NOMO-1 (cell line): ENCODE results near the gene PRKCSH.
A peak's percentile ranks its signal among the peaks of the same experiment; 100 is the strongest.
"Not testable (repeated sequence)": the region's sequence is repeated elsewhere in the genome, so short reads cannot be mapped to it uniquely, and the experiment has no call there.

ENCODE experiments used
- DNase-seq, 2 experiments: peaks; one replicate each; lab custom pipeline; 2025; ENCODE audit not compliant: unreplicated experiment in 2 of 2; lab: John Stamatoyannopoulos, UW

Gene PRKCSH

DNA sequence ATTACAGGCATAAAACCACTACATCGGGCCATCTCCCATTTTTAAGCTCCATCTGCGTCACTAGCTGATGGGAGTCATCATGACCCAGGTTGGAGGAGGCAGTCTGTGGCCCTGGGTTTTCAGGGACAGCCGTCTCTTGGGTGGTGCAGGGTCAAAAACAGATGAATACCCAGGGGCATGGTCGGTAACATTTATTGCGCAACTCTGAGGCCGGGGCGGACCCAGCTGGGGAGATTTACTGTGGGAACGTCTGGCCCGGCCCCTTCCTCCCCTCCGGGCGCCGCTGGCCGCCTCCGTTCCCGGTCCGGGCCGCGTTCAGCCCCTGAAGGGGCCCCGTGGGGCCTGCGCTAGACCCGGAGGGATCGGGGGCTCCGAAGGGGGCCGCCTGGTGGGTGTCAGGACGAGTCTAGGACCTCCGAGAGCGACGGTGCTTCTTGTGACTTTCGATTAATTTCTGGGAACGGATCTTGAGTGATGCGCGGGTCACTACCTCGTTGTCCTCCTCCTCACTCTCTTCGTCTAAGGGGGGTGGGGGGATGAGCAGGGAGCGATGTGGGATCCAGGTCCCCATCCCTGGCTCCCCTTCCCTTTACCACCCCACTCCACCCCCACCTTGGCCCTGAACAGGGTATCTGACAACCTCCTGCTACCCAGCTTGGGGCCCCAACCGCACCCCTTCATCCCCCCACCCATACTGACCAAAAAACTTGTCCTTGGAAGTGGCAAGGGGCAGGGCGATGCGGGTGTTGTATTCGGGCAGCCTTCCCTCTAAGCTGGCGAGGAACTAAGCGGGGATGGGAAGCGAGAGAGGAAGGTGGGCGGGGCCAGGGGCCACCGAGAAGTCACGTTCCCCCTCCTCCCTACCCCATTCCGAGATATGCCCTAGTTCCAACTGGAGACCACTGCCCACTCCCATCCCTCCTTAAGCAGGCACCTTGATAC is 14.7 kb upstream of the PRKCSH start:
- peak in 1 of 2 experiments; percentile 38 for DNase-seq

DNA sequence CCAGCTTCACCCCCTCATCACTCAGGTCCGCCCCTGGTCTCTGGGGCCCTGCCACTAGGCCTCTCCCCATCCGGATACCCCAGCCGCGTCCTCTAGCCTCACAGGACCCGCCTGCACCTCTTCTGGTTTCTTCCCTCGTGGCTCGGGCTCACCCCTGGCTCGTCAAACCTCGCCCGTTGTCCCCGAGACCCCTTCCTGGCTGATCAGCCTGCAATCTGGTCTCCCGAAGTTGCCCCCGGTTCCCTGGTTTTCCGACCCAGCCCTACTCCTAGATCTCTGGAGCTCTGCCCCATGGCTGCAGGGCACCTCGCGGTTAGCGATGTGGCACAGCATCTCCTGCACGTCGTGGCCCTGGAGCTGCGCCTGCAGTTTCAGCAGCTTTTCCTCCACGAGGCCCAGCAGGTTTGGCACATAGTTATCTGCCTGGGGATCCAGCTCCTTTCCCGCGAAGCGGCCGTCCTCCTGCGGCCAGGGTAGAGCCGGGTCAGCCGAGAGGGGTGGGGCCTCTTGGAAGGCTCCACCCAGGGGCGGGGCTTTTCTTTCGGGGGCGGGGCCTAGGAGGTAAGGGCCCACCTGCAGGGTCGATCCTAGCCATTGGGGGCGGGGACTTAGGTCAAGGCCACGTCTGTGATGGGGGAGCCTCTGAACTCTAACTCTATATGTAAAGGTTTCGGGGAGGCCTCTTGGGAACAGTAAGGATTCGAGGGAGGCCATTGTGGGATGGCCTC is 13.9 kb upstream of the PRKCSH start:
- no peak for DNase-seq

DNA sequence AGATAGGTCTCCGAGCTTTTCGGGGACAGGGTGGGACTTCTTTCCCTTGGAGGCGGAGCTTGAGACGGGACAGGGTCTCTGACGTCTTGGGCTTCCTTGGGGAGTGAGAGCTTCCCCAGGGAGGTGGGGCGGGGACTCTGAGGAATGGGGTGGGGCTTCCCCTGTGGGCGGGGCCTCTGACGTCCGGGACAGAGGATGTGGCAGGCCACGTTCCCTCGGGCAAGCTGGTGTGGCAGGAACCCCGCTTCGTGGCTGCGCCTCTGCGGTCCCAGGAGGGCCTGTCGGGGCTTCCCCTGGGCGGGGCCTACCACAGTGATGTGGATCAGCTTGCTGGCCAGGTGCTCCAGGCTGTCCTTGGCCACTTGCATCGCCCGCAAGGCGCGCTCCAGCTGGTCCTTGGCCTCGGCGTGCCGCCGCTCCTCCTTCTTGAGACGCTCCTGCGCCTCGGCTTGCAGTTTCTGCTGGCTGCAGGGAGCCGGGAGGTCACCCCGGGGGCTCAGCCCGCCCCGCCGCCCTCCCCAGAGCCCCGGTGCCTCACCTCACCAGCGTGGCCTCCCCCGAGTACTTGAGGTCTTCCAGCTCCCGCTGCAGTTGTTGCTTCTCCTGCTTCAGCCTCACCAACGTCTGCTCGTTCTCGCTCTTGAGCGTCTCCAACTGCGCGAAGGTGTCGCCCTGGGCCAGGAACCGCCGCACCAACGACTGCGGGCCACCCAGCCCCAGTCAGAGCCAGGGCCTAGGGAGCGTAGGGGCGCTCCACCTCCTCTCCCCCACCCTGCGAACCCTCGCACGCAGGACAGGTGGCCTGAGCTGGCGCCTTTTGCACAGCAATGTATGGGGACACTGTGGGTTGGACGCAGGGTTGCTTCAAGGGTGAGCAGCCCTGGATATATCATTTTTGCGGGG is 13.0 kb upstream of the PRKCSH start:
- peak in 1 of 2 experiments; percentile 13 for DNase-seq

DNA sequence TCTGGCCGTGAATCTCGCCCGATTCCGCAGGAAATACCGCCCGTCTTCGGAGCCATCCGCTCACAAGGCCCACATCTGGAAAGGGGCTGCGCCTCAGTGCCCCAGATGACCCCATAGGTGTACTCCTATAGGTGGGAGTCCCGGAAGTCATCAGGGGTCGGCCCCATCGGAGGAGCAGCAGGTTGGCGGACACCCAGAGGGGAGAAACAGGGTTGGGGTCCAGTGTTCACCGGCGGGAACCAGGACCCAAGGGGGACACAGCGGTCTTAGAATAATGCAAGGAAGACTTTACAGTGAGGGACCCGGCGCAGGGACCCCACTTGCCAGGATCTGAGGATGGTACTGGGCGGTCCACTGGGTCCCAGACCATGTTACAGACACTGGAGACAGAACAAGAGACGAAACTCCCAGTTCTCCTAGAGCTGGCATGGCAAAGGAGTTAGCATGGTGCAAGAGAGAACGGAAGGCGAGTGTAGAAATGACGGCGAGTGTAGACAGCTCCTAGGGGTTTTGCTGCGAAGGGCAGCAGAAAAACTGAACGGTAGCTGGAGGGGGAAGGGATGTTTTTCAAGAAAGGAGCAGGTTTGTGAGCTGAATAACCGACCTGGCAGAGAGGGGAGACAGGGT is 12.2 kb upstream of the PRKCSH start:
- DNase-seq, result no peak

DNA sequence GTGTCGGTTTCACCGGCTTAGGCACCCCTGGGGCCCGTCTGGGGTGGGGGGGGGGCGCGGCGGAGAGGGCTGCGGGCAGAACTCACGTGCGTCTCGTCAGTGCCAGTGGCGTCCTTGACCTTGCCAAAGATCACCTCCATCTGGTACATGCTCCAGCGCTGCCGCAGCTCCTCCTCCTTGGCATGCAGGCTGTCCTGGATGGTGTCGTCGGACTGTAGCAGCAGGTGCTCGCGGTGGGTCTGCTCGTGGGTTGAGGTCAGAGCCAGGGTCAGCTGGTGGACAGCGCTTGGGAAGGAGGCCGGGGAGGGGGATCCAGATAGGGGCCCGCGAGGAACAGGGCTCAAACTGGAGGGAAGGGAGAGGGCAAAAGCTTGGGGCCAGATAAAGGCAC is 11.6 kb upstream of the PRKCSH start:
- DNase-seq, result no peak

DNA sequence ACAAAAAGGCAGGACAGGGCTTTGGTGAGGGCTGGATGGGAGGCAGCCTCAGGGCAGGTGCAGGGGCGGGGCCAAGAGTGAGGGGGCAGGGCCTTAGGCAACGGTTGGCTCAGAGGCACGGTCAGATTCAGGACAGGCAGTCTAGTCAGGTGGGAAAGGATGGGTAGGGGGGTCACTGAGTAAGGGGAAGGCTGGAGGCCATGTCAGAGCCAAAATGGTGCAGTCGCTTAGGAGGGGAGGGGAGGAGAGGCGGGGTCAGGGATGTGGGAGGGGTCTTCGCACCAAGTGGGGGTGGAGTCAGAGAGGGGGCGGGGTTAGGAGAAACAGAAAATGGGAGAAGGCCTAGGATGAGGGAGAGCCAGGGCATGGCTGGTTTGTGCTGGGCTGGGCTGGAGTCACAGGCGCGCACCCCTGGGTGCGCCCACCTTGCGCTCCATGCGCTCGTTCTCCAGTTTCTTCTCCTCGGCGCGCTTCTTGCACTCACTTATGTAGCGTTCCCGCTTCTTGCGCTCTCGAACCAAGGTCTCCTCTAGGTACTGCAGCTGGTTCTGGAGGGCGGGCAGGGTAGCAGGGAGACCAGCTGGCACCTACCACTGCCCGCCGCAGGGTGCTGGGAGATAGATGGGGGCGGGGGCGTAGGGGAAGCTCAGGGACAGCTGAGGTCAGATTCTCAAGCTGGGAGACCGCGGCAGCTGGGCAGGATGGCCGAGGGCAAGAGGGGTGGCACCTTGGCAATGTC is 9.5 kb upstream of the PRKCSH start:
- DNase-seq, result no peak

DNA sequence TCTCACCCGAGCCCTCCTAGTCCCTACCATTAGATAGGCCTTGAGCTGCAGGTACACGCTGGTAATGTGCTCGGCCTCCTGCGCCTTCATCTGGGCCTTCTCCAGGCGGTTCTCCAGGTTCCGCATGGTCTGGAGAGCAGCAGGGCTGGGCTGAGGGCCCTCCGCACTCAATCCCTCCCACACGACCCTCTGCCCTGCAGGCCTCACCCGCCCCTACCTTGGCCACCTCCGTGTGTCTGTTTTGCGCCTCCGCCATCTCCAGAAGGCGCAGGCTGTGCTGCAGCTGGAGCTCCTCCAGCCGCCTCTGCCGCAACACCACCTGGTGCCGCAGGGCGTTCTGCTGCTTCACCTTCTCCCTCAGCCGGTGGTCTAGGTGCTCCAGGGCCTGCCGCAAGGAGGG is 8.8 kb upstream of the PRKCSH start:
- no peak for DNase-seq

DNA sequence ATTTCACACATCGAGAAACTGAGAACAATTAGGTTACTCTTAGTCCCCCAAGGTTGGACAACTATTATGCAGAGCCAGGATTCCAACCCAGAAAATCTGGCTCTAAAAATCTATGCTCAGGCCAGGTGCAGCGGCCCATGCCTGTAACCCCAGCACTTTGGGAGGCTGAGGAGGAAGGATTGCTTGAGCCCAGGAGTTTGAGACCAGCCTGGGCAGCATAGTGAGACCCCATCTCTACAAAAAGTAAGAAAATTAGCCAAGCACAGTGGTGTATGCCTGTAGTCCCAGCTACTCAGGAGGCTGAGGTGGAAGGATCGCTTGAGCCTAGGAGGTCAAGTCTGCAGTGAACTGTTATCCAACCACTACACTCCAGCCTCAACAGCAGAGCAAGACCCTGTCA is 1.9 kb upstream of the PRKCSH start:
- not testable (repeated sequence) for DNase-seq

DNA sequence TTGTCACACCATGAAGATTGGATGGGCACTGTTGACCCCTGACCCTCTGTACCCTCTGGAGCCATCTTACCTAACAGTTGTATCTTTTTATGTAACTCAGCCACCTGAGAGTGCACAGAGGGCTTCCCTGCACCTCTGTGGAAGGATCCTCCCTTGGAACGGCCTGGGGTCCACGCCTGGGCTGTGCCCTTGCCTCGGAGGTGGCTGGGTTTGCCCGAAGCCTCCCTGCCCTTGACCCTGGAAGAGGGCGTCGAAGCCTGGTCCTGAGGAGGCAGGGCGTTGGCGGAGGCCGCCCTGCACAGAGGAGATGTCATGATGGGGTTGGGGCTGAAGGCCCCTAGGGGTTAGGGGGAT is 755 bp upstream of the PRKCSH start:
- no peak for DNase-seq

DNA sequence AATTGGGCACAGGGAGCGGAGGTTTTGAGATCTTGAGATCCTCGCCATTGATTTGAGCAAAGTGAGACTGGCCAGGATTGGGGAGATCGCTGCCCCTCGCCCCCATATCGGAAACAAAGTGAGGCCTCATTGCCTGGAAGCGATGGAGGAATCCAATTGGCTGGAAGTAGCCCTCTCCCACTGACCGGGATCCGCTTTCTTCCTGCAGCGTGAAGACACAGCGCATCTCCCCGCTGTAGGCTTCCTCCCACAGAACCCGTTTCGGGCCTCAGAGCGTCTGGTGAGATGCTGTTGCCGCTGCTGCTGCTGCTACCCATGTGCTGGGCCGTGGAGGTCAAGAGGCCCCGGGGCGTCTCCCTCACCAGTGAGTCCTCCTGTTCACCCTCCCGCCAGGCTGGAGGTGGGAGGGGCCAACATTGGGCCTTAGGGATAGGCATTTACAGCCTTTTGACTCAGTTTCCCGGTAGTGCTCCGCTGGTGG is 438 bp downstream of the PRKCSH start:
- DNase-seq, result no peak

DNA sequence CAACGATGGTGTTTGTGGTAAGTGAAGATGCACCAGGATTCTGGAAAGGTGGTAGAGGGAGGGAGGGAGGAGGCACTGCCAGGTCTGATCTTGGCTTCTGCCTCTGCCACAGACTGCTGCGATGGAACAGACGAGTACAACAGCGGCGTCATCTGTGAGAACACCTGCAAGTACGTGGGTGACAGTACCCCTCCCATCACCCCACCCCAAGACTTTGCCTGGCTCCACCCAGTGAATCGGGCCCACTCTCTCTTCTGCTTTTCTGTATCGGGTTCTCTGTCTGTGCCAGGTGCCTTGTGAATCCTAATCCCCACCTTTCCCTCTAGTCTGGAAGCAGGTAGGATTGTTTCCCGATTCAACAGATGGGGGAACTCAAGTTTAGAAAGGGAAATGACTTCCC is 2.5 kb downstream of the PRKCSH start:
- DNase-seq, result no peak

DNA sequence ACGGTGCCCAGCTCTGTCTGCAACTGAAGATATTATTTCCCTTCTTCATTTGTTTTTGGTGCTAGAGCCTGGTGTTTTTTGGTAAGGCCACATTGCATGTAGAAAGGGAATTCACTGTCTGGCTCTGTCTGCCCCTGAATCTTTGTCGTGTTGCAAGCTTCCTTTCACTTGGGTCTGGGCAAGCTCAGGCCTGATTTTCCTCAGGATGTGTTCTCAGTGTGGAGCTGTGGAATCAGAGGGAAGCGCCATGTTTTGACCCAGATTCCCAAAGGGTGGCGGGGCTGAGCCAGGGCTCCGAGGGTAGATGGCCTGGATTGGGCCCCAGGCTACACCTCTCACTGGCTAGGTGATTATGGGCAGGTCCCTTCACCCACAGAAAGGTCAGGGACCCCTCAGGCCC is 8.6 kb downstream of the PRKCSH start:
- DNase-seq, result no peak

DNA sequence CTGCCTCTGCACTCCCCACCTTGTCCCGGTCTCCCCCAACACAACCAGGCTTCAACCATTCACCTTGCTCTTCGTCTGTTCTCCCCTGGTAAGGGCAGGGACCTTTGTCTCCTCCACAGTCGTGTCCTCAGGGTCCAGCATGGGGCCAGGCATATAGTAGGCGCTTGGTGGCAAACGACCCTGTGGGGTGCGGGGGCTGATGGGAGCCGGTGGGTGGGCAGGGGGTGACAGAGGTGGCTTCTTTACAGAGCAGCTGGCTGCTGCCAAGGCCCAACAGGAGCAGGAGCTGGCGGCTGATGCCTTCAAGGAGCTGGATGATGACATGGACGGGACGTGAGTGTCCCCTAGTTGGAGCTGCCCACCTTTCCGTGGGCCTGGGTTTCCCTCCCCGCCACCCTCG is 9.7 kb downstream of the PRKCSH start:
- DNase-seq, result no peak

DNA sequence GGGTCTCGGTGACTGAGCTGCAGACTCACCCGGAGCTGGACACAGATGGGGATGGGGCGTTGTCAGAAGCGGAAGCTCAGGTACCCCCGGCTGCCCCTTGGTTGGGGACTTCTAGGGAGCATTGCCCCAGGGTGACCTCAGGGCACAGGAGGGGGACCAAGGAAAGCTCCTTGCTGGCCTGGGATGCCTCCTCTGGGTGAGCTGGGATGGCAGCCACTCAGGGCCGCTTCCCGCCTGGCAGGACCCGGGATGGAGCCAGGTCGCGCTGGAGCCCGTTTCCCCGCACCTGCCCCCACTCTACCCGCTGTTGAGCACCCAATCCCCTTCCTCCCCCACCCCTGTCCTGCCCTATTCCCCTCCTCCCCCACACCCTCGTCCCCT is 10.8 kb downstream of the PRKCSH start:
- no peak for DNase-seq

DNA sequence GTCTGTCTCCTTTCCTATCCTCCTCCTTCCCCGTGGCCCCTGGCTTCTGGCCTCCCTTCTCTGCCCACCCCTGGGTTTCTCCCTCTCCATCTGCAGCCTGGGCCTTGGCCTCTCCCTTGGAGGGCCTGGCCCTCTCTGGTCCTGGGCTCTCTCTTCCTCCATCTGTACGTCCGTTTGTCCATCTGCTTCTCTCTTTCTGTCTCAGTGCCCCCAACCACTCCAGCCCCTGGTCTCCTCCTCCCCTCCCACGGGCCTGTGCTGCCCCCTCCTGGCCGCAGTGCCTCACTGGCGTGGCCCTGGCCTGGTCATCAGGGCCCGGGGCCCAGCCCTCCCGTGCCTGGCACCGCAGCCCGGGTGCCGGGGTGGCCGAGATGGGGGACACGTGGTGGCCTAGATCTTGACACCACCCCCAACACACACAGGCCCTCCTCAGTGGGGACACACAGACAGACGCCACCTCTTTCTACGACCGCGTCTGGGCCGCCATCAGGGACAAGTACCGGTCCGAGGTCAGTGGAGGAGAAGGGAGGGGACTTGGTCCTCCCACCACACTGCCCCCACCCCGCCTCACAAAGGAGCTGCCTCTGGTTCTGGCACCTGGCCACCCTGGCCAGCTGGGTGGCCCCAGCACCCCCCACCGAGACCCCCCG is 11.3 kb downstream of the PRKCSH start:
- DNase-seq, result no peak

DNA sequence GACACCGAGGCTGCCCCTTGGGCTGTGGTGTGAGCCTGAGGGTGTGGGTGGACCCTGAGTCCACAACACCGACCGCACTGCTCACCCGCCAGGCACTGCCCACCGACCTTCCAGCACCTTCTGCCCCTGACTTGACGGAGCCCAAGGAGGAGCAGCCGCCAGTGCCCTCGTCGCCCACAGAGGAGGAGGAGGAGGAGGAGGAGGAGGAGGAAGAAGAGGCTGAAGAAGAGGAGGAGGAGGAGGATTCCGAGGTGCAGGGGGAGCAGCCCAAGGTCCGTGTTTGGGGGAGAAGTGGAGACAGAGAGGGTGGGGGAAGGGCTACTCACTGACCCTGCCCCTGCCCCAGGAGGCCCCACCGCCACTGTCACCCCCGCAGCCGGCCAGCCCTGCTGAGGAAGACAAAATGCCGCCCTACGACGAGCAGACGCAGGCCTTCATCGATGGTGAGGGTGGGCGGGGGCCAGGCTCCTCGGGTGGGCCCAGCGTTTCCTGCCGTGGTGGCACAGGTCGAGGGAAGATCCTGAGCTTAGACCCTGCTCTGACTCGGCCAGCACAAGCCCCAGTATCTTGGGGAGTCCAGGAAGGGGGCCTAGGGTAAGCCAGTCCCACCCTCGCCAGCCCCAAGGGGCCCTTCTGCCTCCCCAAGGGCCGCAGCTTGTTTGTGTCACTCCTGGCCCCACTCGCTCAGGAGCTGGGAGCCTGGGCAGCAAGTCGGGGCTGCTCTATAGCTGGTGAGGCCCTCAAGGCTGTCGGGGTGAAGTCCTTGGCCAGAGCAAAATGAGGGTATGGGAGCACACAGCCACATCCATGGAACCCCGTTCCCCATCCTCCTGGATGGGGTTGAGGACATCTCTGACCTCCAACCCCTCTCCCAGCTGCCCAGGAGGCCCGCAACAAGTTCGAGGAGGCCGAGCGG is 12.2 kb downstream of the PRKCSH start:
- DNase-seq, result no peak

DNA sequence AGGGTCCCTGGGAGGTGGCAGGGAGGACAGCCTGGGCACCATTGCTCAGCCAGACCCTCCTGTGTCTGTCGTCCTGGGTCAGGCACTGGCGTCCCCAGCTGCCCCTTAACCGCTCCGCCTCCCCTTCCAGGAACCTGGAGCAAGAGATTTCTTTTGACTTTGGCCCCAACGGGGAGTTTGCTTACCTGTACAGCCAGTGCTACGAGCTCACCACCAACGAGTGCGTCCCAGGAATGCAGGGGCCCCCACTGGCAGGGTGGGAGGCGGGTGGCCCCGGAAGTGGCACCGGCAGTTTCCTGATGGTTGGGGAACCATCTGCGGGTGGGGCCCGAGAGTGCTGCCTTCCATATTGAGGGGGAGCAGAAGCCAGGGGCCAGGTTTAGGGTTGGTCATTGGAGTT is 13.0 kb downstream of the PRKCSH start:
- no peak for DNase-seq

DNA sequence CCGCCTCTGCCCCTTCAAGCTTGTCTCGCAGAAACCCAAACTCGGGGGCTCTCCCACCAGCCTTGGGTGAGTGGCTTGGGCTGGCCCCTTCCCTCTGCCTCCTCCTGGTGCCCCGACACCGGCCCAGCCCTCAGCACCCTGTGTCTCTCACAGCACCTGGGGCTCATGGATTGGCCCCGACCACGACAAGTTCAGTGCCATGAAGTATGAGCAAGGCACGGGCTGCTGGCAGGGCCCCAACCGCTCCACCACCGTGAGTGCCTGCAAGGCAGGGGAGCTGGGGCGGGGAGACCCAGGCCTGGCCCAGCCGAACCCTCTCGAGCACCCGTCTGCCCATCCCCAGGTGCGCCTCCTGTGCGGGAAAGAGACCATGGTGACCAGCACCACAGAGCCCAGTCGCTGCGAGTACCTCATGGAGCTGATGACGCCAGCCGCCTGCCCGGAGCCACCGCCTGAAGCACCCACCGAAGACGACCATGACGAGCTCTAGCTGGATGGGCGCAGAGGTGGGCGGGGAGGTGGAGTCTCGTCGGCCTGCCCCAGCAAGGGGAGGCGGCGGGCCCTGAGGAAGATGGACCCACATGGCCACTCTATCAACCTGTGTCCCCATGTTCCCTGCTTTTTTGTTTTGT is 13.6 kb downstream of the PRKCSH start:
- no peak for DNase-seq
